Limb (tissue), 2 donors: ENCODE measurements around the gene TBC1D2.
"Not testable (repeated sequence)": the region's sequence is repeated elsewhere in the genome, so short reads cannot be mapped to it uniquely, and the experiment has no call there.

Experiments used
- DNase-seq, 2 donors: peaks; one replicate each; pipeline ENCODE4 v3.0.0-alpha.2; 2016; ENCODE audit errors: extremely low spot score in 2 of 2

The TBC1D2 gene

GRCh38 chr9:98275159-98275558 is 19.7 kb upstream of the TBC1D2 start:
- DNase-seq = no peak

- DNase-seq = no peak
These were observed 16.6 kb upstream of the TBC1D2 start for GRCh38 chr9:98272083-98272482.

GRCh38 chr9:98271479-98271878 is 16.0 kb upstream of the TBC1D2 start:
- DNase-seq = no peak

- DNase-seq = not testable (repeated sequence)
These were observed 14.8 kb upstream of the TBC1D2 start for GRCh38 chr9:98270284-98270683.

- not testable (repeated sequence) for DNase-seq
These were observed 14.2 kb upstream of the TBC1D2 start for GRCh38 chr9:98269652-98270051.

- not testable (repeated sequence) for DNase-seq
These were observed 12.1 kb upstream of the TBC1D2 start for GRCh38 chr9:98267556-98267955.

GRCh38 chr9:98264516-98264915 is 9.1 kb upstream of the TBC1D2 start:
- DNase-seq = no peak

GRCh38 chr9:98263482-98264357 is 8.3 kb upstream of the TBC1D2 start:
- peak; percentile 84 to 85 for DNase-seq

GRCh38 chr9:98263080-98263479 is 7.6 kb upstream of the TBC1D2 start:
- no peak for DNase-seq

- DNase-seq = no peak
These were observed 6.6 kb upstream of the TBC1D2 start for GRCh38 chr9:98262056-98262455.

- DNase-seq = no peak
These were observed 5.2 kb upstream of the TBC1D2 start for GRCh38 chr9:98260635-98261034.

- no peak for DNase-seq
These were observed 4.3 kb upstream of the TBC1D2 start for GRCh38 chr9:98259791-98260190.

GRCh38 chr9:98256756-98257155 is 1.3 kb upstream of the TBC1D2 start:
- no peak for DNase-seq

- DNase-seq = no peak
These were observed 330 bp downstream of the TBC1D2 start for GRCh38 chr9:98255061-98255577.

- no peak for DNase-seq
These were observed 1.0 kb downstream of the TBC1D2 start for GRCh38 chr9:98254228-98255060.

- no peak for DNase-seq
These were observed 1.9 kb downstream of the TBC1D2 start for GRCh38 chr9:98253565-98253964.

- no peak for DNase-seq
These were observed 3.9 kb downstream of the TBC1D2 start for GRCh38 chr9:98251551-98251950.

- no peak for DNase-seq
These were observed 5.7 kb downstream of the TBC1D2 start for GRCh38 chr9:98249771-98250170.

- no peak for DNase-seq
These were observed 6.5 kb downstream of the TBC1D2 start for GRCh38 chr9:98248737-98249474.

GRCh38 chr9:98247831-98248657 is 7.4 kb downstream of the TBC1D2 start:
- no peak for DNase-seq

- no peak for DNase-seq
These were observed 13.0 kb downstream of the TBC1D2 start for GRCh38 chr9:98242426-98242825.
